Measurements from ENCODE around the gene ALLC. TPM values are rescaled to one million over a fixed set of nuclear protein-coding genes. Genes with fewer than 3 reads are reported as not detected.

ALLC gene
- total and polyA plus RNA-seq, 10 of the 15 experiments (the other 5 are each of a cell fraction or from before 2014, with no cell fraction given), result 0.05 TPM; not detected in 9

DNA sequence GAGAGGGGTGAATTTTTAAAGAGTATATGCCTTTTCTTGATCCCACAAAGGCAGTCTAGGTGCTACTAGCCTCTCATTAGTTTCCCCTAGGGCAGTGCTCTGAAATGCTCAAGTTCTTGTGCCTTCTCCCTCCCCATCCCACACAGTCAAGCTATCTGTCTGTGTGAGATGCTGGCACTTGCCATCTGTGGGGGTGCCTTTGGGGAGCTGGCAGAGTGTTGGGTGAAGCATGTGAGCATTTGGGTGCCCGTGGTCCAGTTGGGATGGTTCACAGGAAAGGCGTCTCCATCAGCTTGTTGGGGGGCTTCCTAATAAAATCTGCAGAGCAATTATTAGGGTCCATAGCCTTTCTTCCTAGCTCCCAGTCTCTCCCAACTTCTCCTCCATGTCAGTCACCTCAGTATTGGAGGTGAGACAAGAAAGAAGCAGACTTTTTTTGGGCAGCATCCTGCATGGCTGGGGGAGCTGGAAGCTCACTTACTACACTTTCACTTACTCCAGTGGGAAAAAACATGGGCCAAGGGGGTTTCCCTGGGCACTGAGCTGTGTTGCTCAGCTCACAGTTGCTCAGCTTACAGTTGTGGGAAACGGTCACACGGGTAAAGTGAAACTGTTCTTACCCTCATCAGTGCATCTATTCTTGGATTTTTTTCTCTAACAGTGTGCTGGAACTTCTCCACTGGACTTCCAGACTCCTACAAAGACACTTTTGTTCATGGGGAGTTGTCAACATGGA lies 33.8 kb upstream of the ALLC start (continued):
- TF ChIP-seq, protein P1, sequence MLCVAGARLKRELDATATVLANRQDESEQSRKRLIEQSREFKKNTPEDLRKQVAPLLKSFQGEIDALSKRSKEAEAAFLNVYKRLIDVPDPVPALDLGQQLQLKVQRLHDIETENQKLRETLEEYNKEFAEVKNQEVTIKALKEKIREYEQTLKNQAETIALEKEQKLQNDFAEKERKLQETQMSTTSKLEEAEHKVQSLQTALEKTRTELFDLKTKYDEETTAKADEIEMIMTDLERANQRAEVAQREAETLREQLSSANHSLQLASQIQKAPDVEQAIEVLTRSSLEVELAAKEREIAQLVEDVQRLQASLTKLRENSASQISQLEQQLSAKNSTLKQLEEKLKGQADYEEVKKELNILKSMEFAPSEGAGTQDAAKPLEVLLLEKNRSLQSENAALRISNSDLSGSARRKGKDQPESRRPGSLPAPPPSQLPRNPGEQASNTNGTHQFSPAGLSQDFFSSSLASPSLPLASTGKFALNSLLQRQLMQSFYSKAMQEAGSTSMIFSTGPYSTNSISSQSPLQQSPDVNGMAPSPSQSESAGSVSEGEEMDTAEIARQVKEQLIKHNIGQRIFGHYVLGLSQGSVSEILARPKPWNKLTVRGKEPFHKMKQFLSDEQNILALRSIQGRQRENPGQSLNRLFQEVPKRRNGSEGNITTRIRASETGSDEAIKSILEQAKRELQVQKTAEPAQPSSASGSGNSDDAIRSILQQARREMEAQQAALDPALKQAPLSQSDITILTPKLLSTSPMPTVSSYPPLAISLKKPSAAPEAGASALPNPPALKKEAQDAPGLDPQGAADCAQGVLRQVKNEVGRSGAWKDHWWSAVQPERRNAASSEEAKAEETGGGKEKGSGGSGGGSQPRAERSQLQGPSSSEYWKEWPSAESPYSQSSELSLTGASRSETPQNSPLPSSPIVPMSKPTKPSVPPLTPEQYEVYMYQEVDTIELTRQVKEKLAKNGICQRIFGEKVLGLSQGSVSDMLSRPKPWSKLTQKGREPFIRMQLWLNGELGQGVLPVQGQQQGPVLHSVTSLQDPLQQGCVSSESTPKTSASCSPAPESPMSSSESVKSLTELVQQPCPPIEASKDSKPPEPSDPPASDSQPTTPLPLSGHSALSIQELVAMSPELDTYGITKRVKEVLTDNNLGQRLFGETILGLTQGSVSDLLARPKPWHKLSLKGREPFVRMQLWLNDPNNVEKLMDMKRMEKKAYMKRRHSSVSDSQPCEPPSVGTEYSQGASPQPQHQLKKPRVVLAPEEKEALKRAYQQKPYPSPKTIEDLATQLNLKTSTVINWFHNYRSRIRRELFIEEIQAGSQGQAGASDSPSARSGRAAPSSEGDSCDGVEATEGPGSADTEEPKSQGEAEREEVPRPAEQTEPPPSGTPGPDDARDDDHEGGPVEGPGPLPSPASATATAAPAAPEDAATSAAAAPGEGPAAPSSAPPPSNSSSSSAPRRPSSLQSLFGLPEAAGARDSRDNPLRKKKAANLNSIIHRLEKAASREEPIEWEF (IDR thresholded peaks at IDR 0.05; ENCODE audit: insufficient replicate concordance, low read depth, low read length), result peak; percentile 78
- TF ChIP-seq CBFB (IDR thresholded peaks at IDR 0.05; ENCODE audit: low read depth), result no peak
- TF ChIP-seq BACH1 (IDR thresholded peaks at IDR 0.05; ENCODE audit: borderline replicate concordance), result no peak
- TF ChIP-seq, protein P2, sequence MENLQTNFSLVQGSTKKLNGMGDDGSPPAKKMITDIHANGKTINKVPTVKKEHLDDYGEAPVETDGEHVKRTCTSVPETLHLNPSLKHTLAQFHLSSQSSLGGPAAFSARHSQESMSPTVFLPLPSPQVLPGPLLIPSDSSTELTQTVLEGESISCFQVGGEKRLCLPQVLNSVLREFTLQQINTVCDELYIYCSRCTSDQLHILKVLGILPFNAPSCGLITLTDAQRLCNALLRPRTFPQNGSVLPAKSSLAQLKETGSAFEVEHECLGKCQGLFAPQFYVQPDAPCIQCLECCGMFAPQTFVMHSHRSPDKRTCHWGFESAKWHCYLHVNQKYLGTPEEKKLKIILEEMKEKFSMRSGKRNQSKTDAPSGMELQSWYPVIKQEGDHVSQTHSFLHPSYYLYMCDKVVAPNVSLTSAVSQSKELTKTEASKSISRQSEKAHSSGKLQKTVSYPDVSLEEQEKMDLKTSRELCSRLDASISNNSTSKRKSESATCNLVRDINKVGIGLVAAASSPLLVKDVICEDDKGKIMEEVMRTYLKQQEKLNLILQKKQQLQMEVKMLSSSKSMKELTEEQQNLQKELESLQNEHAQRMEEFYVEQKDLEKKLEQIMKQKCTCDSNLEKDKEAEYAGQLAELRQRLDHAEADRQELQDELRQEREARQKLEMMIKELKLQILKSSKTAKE (IDR thresholded peaks at IDR 0.05; ENCODE audit: low read depth, poor library complexity, severe bottlenecking), result peak; percentile 30
- TF ChIP-seq MEF2B (IDR thresholded peaks at IDR 0.05; ENCODE audit: partially characterized antibody, poor library complexity, severe bottlenecking), result peak; percentile 67
- TF ChIP-seq FOXK2 (IDR thresholded peaks at IDR 0.05), result no peak
- no peak for TF ChIP-seq KDM1A (IDR thresholded peaks at IDR 0.05; ENCODE audit: borderline replicate concordance)
- TF ChIP-seq CBX5 (IDR thresholded peaks at IDR 0.05; ENCODE audit: low read depth), result no peak
- peak; percentile 65 for TF ChIP-seq RELA (IDR thresholded peaks at IDR 0.05; ENCODE audit: borderline replicate concordance, partially characterized antibody)
- no peak for TF ChIP-seq CREB1 (IDR thresholded peaks at IDR 0.05; ENCODE audit: low read depth)
- TF ChIP-seq ZBED1 (IDR thresholded peaks at IDR 0.05; ENCODE audit: borderline replicate concordance), result no peak
- TF ChIP-seq, protein P3, sequence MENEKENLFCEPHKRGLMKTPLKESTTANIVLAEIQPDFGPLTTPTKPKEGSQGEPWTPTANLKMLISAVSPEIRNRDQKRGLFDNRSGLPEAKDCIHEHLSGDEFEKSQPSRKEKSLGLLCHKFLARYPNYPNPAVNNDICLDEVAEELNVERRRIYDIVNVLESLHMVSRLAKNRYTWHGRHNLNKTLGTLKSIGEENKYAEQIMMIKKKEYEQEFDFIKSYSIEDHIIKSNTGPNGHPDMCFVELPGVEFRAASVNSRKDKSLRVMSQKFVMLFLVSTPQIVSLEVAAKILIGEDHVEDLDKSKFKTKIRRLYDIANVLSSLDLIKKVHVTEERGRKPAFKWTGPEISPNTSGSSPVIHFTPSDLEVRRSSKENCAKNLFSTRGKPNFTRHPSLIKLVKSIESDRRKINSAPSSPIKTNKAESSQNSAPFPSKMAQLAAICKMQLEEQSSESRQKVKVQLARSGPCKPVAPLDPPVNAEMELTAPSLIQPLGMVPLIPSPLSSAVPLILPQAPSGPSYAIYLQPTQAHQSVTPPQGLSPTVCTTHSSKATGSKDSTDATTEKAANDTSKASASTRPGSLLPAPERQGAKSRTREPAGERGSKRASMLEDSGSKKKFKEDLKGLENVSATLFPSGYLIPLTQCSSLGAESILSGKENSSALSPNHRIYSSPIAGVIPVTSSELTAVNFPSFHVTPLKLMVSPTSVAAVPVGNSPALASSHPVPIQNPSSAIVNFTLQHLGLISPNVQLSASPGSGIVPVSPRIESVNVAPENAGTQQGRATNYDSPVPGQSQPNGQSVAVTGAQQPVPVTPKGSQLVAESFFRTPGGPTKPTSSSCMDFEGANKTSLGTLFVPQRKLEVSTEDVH (IDR thresholded peaks at IDR 0.05; ENCODE audit: low read depth, partially characterized antibody), result no peak
- TF ChIP-seq MTA2 (IDR thresholded peaks at IDR 0.05; ENCODE audit: low read depth), result peak; percentile 13; the same call in 1 of the 2 replicates
- TF ChIP-seq NRF1 (conservative IDR thresholded peaks at IDR 0.05; ENCODE audit: low read depth, low read length), result no peak
- TF ChIP-seq HDAC2 (IDR thresholded peaks at IDR 0.05), result no peak
- 0 out of 4 replicates have a peak, but pooled peaks have one; percentile 9 to 14 for TF ChIP-seq EP300 (IDR thresholded peaks at IDR 0.05; ENCODE audit: borderline replicate concordance in 1 of 2, control insufficient read depth in 1 of 2, low read depth in 2 of 2, low read length in 2 of 2)
- peak; percentile 28; the same call in 1 of the 2 replicates for TF ChIP-seq RUNX3 (IDR thresholded peaks at IDR 0.05; ENCODE audit: low read length)
- no peak for TF ChIP-seq ZSCAN29 (IDR thresholded peaks at IDR 0.05)

Data from GM12878 (cell line).